HG02759 (cell line): ENCODE results near the gene OR2A7.
"Not testable (repeated sequence)": the region's sequence is repeated elsewhere in the genome, so short reads cannot be mapped to it uniquely, and the experiment has no call there.

Experiments
- ATAC-seq: cut with Tn5 transposase; IDR thresholded peaks from one replicate; pipeline ENCODE4 v1.9.1; 2021; ENCODE audit warnings: mild to moderate bottlenecking, moderate library complexity; ENCODE audit not compliant: unreplicated experiment

OR2A7 gene

DNA sequence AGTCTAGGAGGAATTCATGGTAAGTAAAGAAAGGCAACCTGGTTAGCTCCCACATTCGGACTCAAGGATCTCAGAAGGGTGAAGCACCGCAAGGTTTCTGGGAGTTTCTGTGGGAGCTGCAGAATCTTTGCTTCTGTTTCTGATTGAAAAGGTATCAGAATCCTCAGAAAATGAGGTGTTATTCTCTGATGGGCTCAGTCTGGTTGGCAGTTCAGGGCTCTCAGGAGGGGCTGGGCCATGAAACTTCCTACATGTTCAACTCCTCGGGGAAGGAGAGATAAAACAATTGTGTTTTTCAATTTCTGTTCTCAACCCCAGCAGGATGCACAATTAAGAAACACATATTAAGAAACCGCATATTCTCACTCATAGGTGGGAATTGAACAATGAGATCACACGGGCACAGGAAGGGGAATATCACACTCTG is 9.1 kb downstream of the OR2A7 start:
- no peak for ATAC-seq

DNA sequence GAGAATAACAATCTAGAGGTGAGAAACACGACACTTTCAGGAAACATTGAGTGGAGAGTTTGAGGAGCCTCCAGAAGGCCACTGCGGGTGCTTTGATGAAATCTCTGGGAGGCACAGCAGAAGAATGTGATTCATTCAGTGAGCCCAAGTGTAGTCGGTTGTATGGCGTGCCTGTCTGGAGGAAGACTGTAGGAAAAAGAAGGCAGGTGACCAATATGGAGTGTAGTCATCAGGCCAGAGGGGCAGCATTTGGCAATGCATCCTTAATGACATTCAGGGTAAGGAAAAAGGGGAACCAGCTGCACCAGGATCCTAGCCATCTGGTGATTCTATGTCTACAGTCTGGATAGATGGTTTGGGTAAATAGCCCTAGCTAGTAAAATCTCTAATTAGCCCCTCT is 12.3 kb downstream of the OR2A7 start:
- not testable (repeated sequence) for ATAC-seq

GRCh38 chr7:144247674-144248330 is 16.8 kb downstream of the OR2A7 start:
- not testable (repeated sequence) for ATAC-seq

DNA sequence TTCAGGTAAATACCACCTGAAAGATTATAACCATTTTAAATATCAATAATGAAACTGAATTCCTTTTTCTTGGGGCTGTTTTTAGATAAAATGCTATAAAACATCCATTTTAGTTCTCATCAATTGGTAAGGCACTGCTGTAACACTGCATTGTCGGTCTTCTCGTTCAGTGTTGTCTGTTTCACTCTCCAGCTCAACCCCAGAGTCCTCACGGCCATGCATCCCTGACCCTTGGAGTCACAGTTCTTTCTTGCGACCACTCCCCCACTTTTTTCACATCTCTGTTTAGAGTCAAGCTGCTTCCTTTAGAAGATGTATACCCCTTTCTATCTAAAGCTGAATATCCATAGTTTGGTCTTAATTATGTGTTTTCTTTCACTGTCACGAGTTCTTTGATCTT is 17.6 kb downstream of the OR2A7 start:
- not testable (repeated sequence) for ATAC-seq

GRCh38 chr7:144245372-144245771 is 19.2 kb downstream of the OR2A7 start:
- not testable (repeated sequence) for ATAC-seq

DNA sequence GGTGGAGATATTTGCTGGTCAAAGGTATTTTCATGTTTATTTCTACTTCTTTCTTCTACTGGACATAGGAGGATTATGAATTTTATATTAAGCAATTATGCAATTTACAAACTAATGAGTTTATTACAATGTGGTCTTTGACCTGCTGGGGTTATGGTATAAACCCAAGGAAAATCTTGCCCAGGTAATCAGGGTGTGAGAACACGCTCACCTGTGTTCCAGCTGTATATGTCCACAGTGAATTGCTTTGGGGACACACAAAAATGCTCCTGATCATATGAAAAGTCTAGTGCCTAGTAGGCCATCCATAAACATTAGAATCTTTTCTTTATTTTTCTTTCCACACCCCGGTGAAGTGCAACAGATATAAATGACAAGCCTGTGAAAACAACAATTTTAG is 25.2 kb downstream of the OR2A7 start, which contains the start of gene OR2A42:
OR2A42 (minus strand) TSS at position 241 of the 400 bp plus-strand sequence. CDS start 6,762 bp downstream, outside the sequence.
- ATAC-seq = not testable (repeated sequence)

DNA sequence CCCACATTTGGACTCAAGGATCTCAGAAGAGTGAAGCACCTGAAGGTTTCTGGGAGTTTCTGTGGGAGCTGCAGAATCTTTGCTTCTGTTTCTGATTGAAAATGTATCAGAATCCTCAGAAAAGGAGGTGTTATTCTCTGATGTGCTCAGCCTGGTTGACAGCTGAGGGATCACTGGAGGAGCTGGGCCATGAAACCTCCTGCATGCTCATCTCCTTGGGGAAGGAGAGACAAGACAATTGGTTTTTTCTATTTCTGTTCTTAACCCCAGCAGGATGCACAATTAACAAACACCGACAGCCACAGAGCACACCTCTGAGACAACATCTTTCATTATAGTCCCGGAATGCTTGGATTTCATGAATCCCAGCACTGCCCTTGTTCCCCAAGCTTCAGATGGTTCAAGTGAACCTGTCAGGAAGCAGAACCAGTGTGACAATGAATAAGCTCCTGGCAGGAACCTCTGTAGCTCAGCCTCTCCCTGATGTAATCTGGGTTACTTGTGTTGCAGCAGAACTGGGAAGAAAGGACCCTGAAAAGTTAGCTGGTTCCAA is 26.0 kb downstream of the OR2A7 start:
- not testable (repeated sequence) for ATAC-seq

DNA sequence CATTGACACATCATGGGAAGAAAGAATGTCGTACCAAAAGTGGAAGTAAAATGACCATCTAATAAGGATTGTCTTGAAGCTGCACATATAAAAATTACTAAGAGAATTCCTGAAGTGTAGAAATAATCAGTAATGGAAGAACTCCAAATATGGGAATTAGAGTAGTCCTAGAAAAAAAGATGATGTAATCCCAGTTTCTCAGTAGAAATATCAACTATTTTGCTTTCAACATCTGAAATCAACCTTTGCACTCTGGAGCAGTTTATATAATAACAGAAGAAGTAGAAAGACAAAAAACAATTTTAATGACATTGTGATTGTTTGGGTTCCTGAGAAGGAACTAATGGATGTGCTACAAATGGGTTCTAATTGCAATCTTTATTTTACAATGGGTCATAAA is 31.6 kb downstream of the OR2A7 start:
- not testable (repeated sequence) for ATAC-seq

GRCh38 chr7:144231027-144231426 is 33.6 kb downstream of the OR2A7 start:
- not testable (repeated sequence) for ATAC-seq

DNA sequence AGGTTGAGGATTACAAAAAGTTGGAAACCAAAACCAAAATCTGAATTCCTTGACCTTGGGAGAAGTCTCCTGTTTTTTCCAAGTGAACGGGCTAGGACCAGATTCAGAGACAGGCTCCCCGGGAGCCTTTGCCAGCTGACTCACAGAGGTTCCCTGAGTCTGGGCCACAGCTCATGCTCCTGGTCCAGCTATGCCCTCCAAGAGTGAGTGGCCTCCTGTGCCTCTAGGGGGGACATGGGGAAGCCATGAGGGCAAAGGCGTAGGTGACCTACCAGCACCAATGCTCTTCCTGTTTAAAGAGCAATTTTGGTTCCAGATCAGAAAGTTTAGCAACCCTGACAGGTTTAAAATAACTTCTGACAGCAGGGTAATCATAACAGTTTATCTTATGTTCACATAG is 35.8 kb downstream of the OR2A7 start:
- not testable (repeated sequence) for ATAC-seq

- ATAC-seq = not testable (repeated sequence)
Observed at GRCh38 chr7:144226866-144227265, 37.7 kb downstream of the OR2A7 start.

- ATAC-seq = not testable (repeated sequence)
Observed at GRCh38 chr7:144223675-144224074, 40.9 kb downstream of the OR2A7 start.

- not testable (repeated sequence) for ATAC-seq
Observed at GRCh38 chr7:144220531-144220930, 44.1 kb downstream of the OR2A7 start.

GRCh38 chr7:144219149-144219548 is 45.4 kb downstream of the OR2A7 start:
- ATAC-seq = not testable (repeated sequence)

GRCh38 chr7:144218581-144218980 is 46.0 kb downstream of the OR2A7 start:
- not testable (repeated sequence) for ATAC-seq

DNA sequence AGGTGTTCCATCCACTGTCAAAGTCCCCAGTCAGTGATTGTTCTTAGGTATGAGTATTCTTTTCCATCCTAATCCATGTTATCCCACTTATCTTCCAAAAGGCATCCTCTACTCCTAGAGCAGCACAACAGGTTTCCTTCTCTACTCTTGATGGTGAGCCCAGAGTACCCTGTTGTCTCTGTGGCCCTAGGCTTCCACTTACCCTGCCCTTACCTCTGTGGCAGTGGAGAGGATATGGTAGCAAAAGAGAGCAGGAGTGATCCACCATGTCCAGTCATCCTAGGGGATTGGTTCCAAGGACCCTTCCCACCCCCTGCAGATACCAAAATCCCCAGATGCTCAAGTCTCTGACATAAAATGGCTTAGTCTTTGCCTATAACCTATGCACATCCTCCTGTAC is 47.4 kb downstream of the OR2A7 start:
- not testable (repeated sequence) for ATAC-seq
